Stimulated activated CD4-positive, alpha-beta T cell treated with anti-CD3 and anti-CD28 coated beads, Interleukin-15, amount 100 ng/mL, for 48 hours (primary cell): ENCODE results near the gene TBC1D14.
"Not testable (repeated sequence)": the region's sequence is repeated elsewhere in the genome, so short reads cannot be mapped to it uniquely, and the experiment has no call there.

ENCODE experiments used
- DNase-seq, 2 donors: peaks; one replicate each; pipeline ENCODE4 v3.0.0-alpha.2; 2020; ENCODE audit warnings: low read depth in 2 of 2

The TBC1D14 gene

GRCh38 chr4:7079909-7080308 is 170.3 kb downstream of the TBC1D14 start:
- DNase-seq = not testable (repeated sequence)
